G401 (cell line): Measurements from ENCODE around the gene DTX2. TPM values are rescaled to one million over a fixed set of nuclear protein-coding genes. Genes with fewer than 3 reads are reported as not detected.
"Not testable (repeated sequence)": the region's sequence is repeated elsewhere in the genome, so short reads cannot be mapped to it uniquely, and the experiment has no call there.

Source experiments
- DNase-seq: peaks from one replicate; pipeline ENCODE4 v3.0.0-alpha.2; 2015; ENCODE audit warnings: low spot score
- in situ Hi-C: cut with HindIII; loops from 2 replicates; pipeline ENCODE4 v1.10.0; 2016; ENCODE audit warnings: low sequenced_read_pairs, mixed read lengths
- total RNA-seq: library from RNA; depleted of rRNA; stranded (reverse); fragments of >200 nt; shearing (Covaris generic); gene quantifications from 2 replicates; pipeline ENCODE4 v1.2.3, GENCODE V29; 2014

Gene DTX2
- total RNA-seq, 1 experiment from 2014 or later: 20.1 TPM

DNA sequence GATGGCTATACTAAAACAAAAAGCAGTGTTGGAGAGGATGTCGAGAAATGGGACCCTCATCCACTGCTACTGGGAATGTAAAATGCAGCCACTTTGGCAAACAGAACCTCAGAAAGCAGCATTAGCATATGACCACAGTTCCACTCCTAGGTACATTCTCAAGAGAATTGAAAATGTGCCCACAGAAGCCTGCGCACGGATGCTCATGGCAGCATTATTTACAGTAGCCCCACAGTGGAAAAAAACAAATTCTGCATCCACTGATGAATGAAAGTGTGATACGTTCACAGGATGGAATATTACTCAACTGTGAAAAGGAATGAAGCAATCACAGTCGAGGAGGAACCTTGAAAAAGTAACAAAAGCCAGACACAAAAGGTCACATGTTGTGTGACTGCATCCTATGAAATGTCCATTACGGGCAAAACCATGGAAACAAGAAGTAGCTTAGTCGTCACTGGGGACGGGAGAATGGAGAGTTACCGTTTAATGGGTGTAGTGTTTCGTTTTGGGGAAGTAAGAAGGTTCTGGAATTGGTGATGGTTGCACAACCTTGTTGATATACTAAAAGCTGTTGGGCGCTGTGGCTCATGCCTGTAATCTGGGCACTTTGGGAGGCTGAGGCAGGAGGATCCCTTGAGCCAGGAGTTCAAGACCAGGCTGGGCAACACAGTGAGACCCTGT is 46.4 kb downstream of the DTX2 start:
- DNase-seq: no peak
- in situ Hi-C loops: no loop called here

DNA sequence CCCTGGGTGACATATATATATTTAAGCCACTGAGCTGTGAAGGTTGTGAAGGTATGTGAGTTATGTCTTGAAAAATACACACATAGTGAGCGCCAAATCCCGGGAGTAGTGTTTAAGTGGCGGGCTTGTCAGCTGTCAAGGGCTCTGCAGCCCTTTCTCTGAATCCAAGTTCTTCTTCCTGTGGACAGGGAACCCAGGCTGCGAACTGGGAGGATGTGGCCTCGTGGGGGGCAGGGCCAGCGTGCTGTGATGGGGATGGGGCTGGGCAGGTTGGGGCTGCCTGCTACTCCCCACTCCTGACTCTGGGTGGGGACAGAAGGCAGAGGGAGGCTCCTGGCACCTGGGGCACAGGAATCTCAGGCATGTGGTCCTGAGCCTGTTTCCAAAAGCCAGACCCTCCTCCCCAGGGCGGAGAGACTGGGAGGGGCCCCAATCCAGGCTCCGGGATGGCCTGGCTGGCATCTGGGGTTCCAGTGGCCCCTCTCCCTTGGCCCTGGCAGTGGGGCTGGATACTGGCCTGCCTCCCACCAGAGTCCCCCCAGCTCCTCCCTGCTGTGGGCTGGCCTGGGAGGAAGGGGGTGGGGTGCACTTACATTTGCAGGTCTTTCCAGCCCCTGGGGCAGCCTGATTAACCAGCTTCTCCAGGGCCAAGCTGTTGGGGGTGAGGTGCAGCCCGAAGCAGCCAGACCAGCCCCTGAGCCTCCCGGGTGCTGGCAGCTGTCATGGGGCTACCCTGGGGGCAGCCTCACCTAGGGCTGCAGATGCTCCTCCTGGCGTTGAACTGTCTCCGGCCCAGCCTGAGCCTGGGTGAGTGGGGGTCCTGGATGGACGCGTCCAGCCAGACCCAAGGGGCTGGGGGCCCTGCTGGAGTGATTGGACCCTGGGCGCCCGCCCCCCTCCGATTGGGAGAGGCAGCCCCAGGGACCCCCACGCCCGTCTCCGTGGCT is 48.7 kb downstream of the DTX2 start, which contains the start of gene UPK3B:
UPK3B (plus strand) TSS at position 622 of the 947 bp plus-strand sequence; CDS start at position 723, 101 bp downstream.
- in situ Hi-C loops: no loop called here
- DNase-seq: no peak

DNA sequence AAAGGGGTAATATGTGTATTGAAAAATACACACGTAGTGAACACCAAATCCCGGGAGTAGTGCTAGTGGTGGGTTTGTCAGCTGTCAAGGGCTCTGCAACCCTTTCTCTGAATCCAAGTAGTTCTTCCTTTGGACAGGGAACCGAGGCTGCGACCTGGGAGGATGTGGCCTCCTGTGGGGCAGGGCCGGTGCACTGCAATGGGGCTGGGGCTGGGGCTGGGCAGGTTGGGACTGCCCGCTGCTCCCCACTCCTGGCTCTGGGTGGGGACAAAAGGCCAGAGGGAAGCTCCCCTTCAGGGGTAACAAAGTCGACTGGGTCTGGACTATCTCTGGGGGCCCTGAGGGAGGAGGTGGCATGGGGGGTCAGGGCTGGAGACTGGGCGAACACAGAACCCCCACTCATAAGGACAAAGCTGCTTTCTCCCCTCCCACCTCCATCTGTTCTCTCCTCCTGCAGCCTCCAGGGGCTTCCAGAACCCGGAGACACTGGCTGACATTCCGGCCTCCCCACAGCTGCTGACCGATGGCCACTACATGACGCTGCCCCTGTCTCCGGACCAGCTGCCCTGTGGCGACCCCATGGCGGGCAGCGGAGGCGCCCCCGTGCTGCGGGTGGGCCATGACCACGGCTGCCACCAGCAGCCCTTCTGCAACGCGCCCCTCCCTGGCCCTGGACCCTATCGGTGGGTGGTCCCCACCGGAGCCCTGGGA is 49.8 kb downstream of the DTX2 start:
- in situ Hi-C loops, DNase-seq: not testable (repeated sequence)

DNA sequence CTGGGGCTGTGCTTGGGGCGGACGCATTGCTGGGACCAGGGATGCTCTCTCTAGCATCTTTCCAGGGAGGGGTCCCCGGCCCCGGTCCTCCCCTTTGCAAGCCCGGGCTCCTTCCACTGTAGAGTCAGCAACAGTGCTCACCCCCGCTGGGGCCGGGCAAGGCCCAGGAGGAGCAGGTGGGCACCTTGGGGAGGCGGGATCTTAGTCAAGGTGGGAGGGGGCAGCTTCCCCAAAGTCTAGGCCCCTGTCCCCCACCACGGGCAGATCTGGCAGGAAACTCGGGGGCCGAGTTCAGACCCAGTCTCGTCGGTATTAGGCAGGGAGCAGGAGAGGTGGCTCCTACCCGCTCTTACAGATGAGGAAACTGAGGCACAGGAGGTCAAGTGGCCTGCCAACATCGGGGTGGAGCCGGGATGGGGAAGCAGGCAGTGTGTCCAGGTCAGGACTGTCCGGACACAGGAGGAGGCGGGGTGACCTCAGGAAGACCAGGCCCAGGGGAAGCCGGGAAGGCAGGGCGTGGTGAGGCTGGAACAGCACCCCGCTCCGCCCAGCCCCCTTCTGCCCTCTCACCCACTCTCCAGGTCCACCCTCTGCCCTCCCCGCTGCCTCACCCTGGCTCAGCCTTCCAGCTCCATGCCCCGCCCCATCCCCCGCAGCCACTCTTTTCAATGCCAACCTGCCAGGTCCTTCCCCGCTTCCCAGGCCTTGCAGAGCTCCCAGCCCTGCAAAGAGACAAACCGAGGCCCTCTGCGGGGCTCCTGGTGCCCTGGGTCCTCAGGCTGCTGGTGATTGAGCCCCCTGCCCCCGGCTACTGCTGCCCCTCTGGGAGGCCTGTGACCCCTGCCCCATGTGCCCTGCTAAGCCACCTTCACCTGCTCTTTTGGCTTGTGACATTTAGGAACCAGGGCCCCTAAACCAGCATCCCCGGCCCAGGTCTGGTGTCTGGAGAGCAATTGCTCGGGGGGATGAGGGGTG is 50.7 kb downstream of the DTX2 start:
- DNase-seq, in situ Hi-C loops: not testable (repeated sequence)

DNA sequence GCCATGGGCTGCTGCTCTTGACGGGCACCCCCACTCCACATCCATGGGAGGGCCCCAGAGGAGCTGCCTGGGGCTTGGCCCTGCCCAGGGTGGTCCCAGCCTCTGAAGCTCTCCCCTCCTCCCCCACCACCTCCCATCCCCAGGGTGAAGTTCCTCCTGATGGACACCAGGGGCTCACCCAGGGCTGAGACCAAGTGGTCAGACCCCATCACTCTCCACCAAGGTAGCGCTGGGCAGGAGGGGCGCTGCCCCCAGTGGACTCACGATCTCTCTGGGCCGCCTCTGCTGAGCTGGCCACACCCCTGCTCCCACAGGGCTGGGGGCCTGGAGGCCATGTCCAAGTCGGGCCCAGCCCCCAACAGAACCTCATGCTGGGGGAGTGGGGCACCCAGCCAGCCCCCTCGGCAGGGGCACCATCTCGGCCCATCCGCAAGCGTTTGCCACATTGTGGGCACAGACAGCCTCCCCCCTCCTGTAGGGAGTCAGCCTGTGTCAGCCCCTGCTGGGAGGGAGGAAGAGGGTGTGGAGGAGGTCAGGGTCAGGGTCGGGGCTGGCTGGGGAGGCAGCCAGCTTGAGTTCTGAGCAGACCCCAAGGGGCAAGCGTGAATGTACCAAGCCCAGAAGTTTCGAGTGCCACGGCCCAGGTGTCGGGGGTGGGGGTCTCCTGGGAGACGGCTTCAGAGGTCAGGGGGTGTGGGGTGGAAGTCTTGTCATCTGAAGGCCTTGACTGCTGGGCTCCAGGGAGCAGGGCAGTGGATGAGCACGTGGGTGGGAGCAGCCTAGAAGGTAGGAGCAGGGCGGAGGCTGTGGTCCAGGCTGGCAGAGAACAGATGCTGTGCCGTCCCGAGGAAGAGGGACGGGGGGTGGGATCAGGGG is 51.7 kb downstream of the DTX2 start:
- DNase-seq: no peak
- in situ Hi-C loops: no loop called here

DNA sequence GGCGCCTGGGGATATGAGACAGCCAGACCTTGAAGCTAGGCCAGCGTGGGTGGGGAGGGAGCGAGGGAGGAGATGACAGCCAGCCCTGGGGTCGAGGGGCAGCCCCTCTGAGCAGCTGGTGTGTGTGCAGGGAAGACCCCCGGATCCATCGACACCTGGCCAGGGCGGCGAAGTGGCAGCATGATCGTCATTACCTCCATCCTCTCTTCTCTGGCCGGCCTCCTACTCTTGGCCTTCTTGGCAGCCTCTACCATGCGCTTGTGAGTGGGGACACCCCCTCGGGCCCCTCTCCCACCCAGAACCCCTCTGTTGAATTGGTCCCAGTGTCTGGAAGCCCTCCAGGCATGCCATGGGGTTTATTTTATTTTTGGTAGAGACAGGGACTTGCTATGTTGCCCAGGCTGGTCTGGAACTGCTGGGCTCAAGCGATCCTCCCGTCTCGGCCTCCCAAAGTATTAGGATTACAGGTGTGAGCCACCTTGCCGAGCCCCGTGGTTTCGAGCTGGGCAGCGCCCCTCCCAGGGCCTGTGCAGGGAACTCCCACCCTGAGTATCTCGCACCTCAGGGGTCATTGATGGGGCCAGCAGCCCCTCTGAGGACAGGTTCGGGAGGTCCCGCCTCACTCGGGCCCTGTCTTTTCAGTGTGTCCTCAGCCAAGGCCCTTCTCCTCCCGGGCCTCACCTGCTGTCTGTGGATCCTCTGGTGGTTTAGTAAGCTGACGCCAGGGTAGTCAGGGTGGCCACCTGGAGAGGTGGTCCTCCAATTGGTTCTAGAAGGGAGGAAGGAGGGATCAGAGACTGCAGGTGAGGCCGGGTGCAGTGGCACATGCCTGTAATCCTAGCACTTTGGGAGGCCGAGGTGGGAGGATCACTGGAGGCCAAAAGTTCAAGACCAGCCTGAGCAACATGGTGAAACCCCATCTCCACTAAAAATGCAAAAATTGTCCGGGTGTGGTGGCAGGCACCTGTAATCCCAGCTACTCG is 52.6 kb downstream of the DTX2 start:
- DNase-seq: no peak
- in situ Hi-C loops: no loop called here

DNA sequence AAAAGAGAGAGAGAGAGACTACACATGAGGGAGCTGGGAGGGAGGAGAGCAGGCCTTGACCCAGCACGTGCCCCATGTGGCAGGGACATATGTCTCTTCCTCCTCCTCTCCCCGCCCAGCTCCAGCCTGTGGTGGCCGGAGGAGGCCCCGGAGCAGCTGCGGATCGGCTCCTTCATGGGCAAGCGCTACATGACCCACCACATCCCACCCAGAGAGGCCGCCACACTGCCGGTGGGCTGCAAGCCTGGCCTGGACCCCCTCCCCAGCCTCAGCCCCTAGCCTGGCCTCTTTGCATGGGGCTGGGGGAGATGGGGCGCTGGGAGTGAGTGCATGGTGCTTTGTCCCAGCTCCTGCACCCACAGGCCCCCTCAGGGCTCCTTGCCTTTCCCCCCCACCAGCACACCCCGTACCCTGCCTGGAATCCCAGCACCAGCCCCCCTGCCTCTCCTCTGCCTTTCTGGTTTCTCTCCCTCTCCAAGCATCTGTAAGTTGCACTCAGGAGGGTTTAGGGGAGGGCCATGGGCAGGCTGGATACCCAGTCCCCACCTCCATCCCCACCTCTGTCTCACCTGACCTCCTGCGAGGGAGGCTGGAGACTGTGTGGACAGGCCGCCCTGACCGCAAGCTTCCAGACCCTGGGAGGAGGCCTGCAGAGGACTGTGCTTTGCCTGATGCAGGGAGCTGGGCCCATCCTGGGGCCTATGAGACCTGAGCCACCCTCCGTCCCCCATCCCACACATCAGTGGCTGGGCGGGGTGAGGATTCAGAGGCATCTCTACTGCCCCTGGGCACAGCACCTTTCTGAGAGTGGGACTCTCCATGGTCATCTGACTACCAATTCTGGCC is 53.6 kb downstream of the DTX2 start:
- DNase-seq: no peak
- in situ Hi-C loops: no loop called here

DNA sequence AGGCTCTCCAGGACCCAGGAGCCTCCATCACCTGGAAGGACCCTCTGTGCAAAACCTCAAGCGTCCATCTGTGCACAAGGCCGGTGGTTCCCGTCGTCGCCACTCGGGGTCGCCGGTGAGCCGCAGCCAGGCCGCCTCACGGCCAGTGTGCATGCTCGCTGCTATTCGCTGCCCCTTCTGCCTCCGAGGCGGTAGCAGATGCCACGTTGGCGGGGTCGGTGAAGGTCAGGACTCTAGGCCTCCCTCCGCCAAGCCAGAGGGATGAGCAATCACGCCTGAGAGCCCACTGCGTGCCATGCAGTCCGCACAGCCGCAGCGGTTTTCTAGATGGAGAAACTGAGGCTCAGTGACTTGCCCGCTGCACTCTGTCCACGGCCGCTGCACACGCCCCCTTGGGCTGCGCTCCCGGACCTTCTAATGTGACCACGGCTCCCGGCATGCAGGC is 54.5 kb downstream of the DTX2 start:
- in situ Hi-C loops: no loop called here

DNA sequence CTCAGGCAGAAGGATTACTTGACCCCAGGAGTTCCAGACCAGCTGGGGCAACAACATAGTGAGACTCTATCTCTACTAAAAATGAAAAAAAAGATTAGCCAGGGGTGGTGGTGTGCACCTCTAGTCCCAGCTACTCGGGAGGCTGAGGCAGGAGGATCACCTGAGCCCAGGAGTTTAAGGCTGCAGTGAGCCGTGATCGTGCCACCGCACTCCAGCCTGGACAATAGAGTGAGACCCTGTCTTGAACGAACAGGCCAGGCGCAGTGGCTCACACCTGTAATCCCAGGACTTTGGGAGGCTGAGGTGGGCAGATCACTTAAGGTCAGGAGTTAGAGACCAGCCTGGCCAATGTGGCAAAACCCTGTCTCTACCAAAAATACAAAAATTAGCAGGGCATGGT is 55.4 kb downstream of the DTX2 start:
- in situ Hi-C loops, DNase-seq: not testable (repeated sequence)

More for the DNA sequence above, 54.5 kb downstream of the DTX2 start:
- DNase-seq: peak; percentile 41

DNA sequence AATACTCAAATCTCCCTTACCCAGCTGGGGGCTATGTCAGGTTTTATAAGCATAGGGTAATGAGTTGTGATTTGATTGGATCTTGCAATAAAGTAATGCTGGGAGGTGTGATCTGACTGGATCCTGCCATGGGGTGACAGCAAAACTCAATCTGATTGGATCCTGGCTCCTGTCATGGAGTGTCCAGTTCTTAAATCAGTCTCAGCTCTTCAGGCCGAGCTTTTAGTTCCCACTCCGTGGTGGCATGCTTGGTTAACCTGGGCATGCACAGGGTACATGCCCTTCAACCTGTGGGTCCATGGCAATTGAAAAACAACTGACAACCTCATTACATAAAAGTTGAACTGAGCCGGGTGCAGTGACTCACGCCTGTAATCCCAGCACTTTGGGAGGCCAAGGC is 64.7 kb downstream of the DTX2 start:
- in situ Hi-C loops, DNase-seq: not testable (repeated sequence)

DNA sequence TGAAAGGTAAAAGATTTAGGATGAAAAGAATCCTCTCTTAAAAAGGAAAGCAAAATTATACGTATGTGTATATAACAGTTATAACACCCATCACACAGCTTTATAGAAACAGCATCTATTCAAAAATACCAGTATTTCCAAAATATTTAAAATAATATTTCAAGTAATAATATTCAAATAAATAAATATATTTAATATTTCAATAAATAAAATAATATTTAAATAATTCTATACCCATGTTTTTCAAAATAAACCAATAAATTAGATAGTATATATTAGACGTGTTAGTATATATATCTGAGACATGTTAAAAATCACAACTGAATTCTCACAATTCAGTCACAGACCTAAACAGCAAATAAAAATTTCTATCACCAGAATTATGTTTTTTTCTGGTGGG is 70.1 kb downstream of the DTX2 start:
- DNase-seq, in situ Hi-C loops: not testable (repeated sequence)

DNA sequence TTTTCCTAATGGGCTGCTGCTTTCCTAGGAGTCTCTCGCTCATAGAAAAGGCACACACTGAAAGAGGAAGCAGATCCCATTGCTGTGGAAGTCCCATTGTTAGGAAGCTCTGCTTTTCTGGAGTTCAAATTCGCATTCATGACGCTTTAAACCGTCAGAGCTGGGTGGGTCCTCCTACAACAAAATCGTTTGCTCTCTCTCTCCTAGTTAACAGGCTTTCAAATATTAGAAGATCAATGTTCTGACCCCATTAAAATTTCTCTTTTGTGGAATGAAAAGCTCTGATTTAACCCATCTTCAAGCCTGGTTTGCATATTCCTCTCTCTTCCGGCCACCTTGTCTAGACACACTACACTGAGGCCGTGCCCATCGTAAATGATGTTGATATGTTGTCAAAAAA is 81.7 kb downstream of the DTX2 start, which contains the start of gene SPDYE16:
SPDYE16 (minus strand) TSS at position 101 of the 400 bp plus-strand sequence. CDS start 1,838 bp downstream, outside the sequence.
- in situ Hi-C loops: not testable (repeated sequence)

DNA sequence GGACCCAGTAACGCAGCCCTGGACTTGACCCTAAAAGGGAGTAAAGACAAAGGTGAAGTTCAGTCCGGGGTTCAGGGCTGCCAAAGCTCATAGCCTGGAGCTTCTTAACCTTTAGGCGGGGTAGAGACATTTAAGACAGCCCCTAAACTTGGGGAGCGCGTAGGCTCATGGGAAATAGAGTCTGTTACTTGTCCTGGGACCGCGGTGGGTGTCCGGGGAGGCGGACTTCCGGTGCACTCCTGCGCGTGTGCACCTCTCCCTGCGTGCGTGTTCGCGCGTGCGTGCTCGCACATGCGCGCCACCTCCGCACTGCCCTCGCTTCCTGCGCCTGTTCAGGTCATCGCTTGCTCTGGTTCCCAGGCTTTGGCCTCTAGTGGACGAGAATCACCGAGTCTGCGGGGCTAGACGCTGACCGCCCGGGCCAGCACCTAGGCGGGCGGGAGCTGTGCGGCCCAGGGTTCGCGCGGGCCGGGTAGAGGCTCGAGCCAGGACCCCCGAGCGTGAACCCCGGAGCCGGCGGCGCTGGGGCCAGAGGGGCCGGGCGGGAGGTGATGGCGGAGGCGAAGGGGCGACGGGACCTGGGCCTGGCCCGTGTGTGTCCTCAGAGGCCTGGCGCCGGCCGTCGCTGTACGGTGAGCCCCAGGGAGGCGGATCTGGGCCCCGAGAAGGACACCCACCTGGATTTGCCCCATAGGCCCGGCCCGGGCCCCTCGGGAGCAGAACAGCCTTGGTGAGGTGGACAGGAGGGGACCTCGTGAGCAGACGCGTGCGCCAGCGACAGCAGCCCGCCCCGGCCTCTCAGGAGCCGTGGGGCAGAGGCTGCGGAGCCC is 87.7 kb downstream of the DTX2 start:
- DNase-seq: peak; percentile 93
- in situ Hi-C loops: not testable (repeated sequence)

More for the DNA sequence above, 81.7 kb downstream of the DTX2 start, which contains the start of gene SPDYE16:
- not testable (repeated sequence) for DNase-seq

DNA sequence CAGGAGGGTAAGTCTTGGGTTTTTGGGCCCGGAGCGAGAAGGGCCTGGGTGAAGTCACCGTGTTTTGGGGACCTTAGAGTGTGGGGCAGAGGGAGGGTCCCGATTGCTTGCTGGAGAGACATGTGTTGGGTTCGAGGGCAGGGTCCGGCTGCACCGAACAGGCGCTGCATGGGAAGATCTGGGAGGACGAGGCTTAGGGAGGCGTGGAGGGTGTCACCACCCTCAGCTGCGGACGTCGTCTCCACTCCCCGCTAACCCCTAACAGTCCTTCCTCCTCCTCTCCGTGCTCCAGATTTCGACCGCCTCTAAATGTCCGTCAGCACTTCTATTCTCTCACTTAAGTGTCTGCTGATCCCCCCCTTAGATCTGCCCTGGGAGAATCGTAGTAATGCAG is 88.3 kb downstream of the DTX2 start:
- in situ Hi-C loops: not testable (repeated sequence)

More for the DNA sequence above, 88.3 kb downstream of the DTX2 start:
- DNase-seq: not testable (repeated sequence)
